ENCODE measurements around the gene UGT2B17.
"Not testable (repeated sequence)": the region's sequence is repeated elsewhere in the genome, so short reads cannot be mapped to it uniquely, and the experiment has no call there.

GRCh38 chr4:68622731-68623130 is 46.6 kb upstream of the UGT2B17 start:
- TF ChIP-seq CTCF, EP300 (IDR thresholded peaks at IDR 0.05): not testable (repeated sequence)
